ENCODE results near the gene AKR1B1. TPM values are rescaled to one million over a fixed set of nuclear protein-coding genes. Genes with fewer than 3 reads are reported as not detected.
A peak's percentile ranks its signal among the peaks of the same experiment; 100 is the strongest.

Gene AKR1B1
- total and polyA plus RNA-seq, 9 of the 15 experiments (the other 6 are each of a cell fraction or from before 2014, with no cell fraction given), result 2.0 to 10.6 (median 6.2) TPM

- TF ChIP-seq REST (IDR thresholded peaks at IDR 0.05; ENCODE audit: borderline replicate concordance), result peak; percentile 56; the same call in 1 of the 2 replicates
- no peak for TF ChIP-seq REST (CRISPR knock-in tag; IDR thresholded peaks at IDR 0.05; ENCODE audit: low read depth)
- TF ChIP-seq MTA3 (IDR thresholded peaks at IDR 0.05; ENCODE audit: borderline replicate concordance), result no peak
- TF ChIP-seq YY1 (IDR thresholded peaks at IDR 0.05; ENCODE audit: borderline replicate concordance in 1 of 3, control insufficient read depth in 1 of 3, extremely low read depth in 1 of 3, insufficient read depth in 3 of 3, insufficient read length in 1 of 3, insufficient replicate concordance in 2 of 3, low read depth in 1 of 3, low read length in 2 of 3), result no peak
- TF ChIP-seq DEAF1 (CRISPR knock-in tag; IDR thresholded peaks at IDR 0.05), result peak; percentile 72; the same call in 1 of the 2 replicates
- TF ChIP-seq DPF2 (IDR thresholded peaks at IDR 0.05), result no peak
- 0 out of 2 replicates have a peak, but pooled peaks have one; percentile 31 for TF ChIP-seq E2F1 (CRISPR knock-in tag; IDR thresholded peaks at IDR 0.05)
- peak; percentile 75 to 95 (median 89) for TF ChIP-seq CTCF (IDR thresholded peaks at IDR 0.05 in 2 of 3, conservative IDR thresholded peaks at IDR 0.05 in 1 of 3; ENCODE audit: insufficient read depth in 2 of 3, low read depth in 1 of 3, low read length in 3 of 3)
- no peak for TF ChIP-seq ZNF79 (CRISPR knock-in tag; IDR thresholded peaks at IDR 0.05; ENCODE audit: low read depth)
- no peak for TF ChIP-seq CREB3L1 (IDR thresholded peaks at IDR 0.05; ENCODE audit: borderline replicate concordance, low read depth)
Measured at GRCh38 chr7:134420424-134421125, 38.3 kb downstream of the AKR1B1 start (continued).
